GM15510 (cell line): ENCODE data around the gene PCDHB14.

Experiments
- POLR2A ChIP-seq: IDR thresholded peaks from 3 replicates; pipeline ENCODE4 v1.6.1; 2011; ENCODE audit warnings: borderline replicate concordance; ENCODE audit not compliant: insufficient read length; ENCODE audit errors: extremely low read depth

Gene PCDHB14

DNA sequence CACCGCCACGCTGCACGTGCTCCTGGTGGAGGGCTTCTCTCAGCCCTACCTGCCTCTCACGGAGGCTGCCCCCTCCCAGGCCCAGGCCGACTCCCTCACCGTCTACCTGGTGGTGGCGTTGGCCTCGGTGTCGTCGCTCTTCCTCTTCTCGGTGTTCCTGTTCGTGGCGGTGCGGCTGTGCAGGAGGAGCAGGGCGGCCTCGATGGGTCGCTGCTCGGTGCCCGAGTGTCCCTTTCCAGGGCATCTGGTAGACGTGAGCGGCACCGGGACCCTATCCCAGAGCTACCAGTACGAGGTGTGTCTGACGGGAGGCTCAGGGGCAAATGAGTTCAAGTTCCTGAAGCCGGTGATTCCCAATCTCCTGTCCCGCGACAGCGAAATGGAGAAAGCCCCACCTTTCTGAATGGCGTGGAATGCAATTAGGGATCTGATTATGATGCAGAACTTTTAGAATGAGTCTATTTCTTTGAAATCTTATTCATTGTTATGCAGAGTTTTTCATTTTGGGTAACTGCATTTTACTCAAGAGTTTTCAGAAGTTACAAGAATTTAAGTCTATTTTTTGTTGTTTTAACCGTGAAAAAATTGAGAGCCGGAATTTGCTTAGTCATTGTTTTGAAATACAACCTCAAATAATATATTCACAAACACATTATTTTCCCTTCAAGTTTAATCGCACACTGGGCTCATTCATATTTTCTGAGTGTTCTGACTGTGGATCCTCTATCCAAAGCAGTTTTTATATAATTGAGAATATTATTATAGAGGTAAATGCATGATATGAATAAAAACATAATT lies 13.6 kb downstream of the PCDHB14 start:
- TF ChIP-seq POLR2A = no peak

GRCh38 chr5:141241496-141241895 lies 18.4 kb downstream of the PCDHB14 start:
- no peak for TF ChIP-seq POLR2A

GRCh38 chr5:141245250-141245717 lies 22.1 kb downstream of the PCDHB14 start, which contains the start of gene PCDHB15:
Gene PCDHB15 (plus strand): TSS chr5:141245395. CDS start chr5:141245579, 184 bp downstream.
- TF ChIP-seq POLR2A = no peak

DNA sequence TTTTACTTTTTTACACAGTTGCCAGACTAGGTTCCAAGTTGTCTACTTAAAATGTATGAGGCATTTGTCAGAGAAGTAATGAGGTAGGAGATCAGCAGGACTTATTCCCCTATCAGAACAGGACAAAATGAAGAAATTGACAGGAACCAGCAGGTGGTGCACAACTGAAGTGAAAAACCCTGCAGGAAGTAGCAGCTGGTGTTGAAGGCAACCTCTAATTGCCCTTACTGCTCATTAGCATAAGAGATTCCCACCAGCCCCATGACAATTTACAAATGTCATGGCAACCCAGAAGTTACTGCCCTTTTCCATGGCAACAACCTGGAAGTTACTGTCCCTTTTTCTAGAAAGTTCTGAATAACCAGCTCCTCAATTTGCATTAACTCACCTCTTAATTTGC lies 27.4 kb downstream of the PCDHB14 start:
- TF ChIP-seq POLR2A = no peak

- TF ChIP-seq POLR2A = no peak
Measured at GRCh38 chr5:141258464-141258863, 35.3 kb downstream of the PCDHB14 start.

DNA sequence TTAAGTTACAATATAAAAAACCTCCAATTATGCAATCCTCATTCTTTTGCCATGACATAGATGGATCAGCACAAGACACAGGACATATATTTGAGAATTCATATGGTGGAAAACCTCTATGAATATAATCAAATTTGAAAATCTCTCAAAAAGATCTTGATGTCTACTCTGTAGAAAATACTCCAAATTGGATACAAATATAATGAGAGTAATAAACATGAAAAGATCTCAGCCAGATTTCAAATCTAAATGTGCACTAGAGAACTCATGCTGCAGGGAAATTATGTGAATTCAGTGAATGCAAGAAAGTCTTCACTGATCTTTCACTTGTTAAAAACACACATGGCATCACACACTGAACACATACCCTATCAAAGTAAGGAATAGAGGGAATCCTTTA lies 35.8 kb downstream of the PCDHB14 start:
- no peak for TF ChIP-seq POLR2A

DNA sequence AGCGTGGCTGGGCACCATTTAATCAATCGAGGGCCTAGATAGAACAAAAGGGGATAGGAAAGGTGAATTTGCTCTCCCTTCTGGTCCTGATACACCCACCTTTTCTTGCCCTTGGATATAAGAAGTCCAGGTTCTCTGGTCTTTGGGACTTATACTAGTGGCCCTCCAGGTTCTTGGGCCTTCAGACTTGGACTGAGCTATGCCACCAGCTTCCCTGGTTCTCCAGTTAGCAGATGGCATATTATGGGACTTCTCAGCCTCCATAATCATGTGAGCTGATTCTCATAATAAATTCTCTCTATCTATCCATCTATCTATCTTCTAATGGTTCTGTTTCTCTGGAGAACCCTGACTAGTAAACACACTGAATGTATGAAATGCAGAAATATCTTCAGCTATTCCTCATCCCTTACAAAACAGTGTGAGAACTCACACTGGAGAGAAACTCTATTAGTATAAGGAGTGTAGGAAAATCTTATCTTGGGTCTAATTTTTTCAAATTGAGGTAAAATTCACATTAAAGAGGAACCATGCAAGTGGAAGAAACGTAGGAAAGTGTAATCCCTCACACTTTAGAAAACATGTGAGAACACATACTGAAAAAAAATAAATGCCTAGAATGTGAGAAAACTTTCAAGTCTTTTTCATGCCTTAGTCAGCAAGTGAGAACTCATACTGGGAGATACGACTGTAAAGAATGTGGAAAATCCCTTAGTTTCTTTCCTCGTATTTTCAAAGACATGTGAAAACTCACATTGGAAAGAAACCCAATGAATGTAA lies 37.5 kb downstream of the PCDHB14 start:
- no peak for TF ChIP-seq POLR2A

DNA sequence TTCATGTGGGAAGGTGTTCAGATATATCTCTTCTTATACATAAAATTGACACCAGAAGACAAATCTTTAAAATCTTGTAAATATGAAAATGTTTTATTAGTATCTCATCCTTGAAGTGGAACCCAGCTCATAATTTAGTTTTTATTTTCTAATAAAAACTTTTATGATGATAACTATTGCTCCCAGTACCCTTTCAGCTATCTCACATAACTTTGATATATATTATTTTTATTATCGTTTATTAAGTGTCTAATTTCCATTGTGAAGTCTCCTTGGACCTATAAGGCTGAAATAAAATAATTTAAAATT lies 38.0 kb downstream of the PCDHB14 start:
- no peak for TF ChIP-seq POLR2A

- TF ChIP-seq POLR2A = no peak
Measured at GRCh38 chr5:141269195-141269594, 46.1 kb downstream of the PCDHB14 start.

- TF ChIP-seq POLR2A = no peak
Measured at GRCh38 chr5:141272906-141273305, 49.8 kb downstream of the PCDHB14 start.
